SU-DHL-6 (cell line): ENCODE measurements around the gene PGM2.

Experiments
- CTCF ChIP-seq: fragments of 200-600 bp; sonication (generic); IDR thresholded peaks from one replicate; pipeline ENCODE4 v1.5.1; 2017; ENCODE audit warnings: antibody characterized with exemption, mild to moderate bottlenecking, low read length, moderate library complexity; ENCODE audit not compliant: insufficient read depth, poor library complexity, severe bottlenecking
- EZH2phosphoT487 ChIP-seq: fragments of 200-600 bp; sonication (generic), shearing (Covaris generic); conservative IDR thresholded peaks from 2 replicates; pipeline ENCODE4 v1.6.1; 2018; ENCODE audit warnings: mild to moderate bottlenecking, antibody characterized with exemption, low read length, moderate library complexity, mixed read lengths

GRCh38 chr4:37792241-37792640 is 34.2 kb upstream of the PGM2 start:
- TF ChIP-seq CTCF (no peak), EZH2phosphoT487 (no peak)
